Measurements from ENCODE around the gene FBXO41.

Gene FBXO41

GRCh38 chr2:73284296-73285158 is at the start of gene FBXO41:
TSS of gene FBXO41 (minus strand) at chr2:73284478. CDS start at chr2:73269630, 14,848 bp downstream.
- no peak for DNase-seq (ENCODE audit: low spot score)

GRCh38 chr2:73334045-73334444 is 49.8 kb upstream of the FBXO41 start:
- no peak for DNase-seq (ENCODE audit: low spot score)

GRCh38 chr2:73333564-73333963 is 49.3 kb upstream of the FBXO41 start:
- no peak for DNase-seq (ENCODE audit: low spot score)

DNA sequence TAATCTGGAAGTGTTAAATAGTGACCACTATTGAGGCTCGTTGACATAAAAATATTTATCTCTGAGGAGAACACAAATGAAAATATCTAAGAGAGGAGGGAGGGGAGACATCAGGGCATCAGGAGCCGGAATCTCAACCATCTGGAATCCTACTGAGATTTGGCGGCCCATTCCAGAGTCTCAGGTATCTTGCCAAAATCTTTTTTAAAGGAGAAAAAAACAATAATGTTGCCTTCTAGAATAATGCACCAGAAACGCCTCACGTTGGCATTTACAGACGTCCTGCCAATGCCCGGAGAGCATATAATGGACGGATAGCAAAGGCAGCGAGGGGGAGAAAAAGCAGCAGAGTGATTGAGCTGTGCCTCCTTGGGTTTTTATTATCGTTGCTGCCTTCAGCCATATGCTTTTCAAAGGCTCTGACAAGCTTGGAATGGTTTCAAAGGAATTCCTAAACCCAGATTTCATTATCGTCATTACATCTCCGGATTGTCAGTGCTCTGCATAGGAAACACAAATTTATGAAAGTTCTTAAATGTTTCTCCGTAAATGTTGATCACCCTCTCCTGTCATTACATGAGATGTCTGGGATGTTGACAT is 39.9 kb upstream of the FBXO41 start:
- DNase-seq (ENCODE audit: low spot score) = no peak

GRCh38 chr2:73323551-73323950 is 39.3 kb upstream of the FBXO41 start:
- no peak for DNase-seq (ENCODE audit: low spot score)

DNA sequence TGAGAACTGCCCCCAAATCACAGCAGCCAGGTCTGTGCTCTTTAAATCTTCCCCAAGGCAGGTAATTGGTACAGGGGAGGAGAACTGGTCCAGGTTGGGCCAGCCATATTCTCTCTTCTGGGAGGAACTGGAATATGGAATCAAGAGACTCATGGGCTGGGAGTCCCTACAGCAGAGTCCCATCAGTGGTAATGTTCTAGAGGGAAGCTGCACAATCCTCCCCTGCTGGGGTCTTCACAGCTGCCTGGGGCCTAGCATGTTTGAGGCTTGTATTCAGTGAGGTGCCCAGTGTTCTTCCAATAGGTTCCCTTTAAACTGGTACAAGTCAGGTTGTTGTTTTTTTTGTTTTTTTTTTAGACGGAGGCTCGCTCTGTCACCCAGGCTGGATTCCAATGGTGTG is 30.2 kb upstream of the FBXO41 start:
- DNase-seq (ENCODE audit: low spot score) = no peak

DNA sequence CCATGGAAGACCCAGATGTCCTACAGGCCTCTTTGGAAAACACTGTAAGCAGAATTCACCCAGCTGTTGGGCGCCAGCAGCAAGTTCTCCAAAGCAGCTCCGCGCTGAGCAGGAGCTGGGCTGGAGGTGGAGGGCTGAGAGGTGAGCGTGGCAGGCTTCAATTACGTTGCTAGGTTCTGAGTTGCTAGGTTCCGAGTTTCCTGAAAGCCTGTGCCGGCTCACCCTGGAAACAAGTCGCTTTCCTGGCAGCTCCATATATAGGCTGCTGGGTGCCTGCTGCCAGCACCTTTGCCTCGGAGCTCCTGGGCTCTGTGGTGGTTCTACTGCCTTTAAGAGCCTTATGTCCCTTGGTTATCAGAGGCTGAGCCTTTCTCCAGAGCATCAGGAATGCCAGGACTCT is 23.4 kb upstream of the FBXO41 start:
- DNase-seq (ENCODE audit: low spot score) = no peak

DNA sequence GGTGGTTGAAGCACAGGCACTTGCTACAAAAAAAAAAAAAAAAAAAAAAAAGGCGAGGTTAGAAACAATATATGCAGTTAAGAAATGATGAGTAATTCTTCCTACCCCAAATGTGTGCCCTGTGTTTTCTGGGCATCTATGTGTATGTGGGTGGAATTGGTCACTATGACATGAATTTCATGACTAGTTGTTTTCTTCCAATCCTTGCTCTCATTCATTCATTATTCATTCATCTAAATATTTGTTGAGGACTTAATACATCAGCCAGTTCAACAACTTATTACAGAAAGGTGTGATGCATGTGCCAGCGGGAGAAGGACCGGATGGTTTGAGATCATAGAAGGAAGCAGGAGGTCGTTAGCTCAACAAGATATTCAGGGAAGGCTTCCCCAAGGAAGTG is 17.4 kb upstream of the FBXO41 start:
- no peak for DNase-seq (ENCODE audit: low spot score)

DNA sequence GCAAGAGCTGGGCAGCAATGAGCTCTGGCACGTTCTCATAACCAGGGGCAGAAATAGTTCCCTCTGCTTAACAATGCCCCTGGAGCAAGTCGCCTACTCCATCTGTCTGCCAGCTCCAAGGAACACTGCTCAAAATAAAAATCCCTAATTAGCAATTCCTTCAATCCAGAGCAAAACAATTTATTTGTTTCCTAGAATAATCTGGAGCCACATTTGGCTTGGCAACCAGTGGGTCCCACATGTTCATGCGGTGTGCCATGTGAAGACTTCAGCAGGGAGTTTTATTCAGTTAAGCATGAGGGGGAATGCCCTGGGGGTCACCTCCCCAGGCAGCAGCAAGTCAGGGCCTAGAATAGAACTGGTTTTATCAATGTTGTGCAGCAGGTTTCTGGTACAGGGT is 16.6 kb upstream of the FBXO41 start:
- no peak for DNase-seq (ENCODE audit: low spot score)

DNA sequence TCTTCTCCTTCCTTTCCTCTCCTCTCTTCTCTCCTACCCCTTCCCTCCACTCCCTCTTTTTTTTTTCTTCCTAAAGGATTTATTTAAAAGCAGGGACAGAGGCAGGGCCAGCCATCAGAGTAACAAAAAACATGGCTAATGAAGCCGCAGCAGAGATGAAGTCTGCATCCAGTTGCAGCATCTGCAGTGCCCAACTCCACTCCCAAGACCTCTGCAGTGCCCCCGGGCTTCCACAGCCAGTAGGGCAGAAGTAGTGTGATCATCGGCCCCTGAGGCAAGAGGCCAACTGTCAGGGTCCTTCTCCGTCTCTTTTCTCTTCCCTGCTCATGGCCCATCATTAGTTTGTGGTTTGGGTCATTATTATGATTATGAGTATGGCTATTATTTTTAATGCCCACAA is 13.3 kb upstream of the FBXO41 start:
- DNase-seq (ENCODE audit: low spot score) = no peak

GRCh38 chr2:73297151-73297559 is 12.9 kb upstream of the FBXO41 start:
- no peak for DNase-seq (ENCODE audit: low spot score)

DNA sequence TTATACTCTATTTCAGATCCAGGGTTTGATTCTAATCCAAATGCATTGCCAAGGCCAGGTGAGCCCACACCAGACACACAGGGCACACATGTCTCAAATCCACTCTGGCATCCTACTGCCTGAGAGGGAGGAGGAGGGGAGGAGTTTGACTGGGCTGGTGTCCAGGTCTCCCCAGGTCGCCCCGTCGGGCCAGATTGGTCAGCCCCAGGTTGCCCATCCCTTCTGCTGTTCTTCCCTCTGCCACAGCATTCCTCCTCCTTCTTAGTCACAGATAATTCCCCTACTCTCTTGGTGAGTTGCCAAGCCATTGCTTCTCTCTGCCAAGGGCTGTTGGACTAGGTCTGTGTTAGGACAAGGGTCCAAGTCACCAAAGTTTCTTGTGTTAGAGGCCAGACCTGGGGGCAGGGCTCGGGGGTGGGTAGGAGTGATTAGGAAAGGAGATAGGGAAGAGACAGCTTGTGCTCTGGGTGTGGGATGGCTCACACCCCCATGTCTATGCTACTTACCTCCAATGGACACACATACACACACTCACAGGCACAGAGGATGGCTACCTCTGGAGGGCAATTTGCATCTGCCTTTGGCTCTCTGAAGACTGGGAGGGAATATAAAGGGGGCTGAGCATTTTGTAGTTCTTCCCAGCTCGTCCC is 11.6 kb upstream of the FBXO41 start:
- DNase-seq (ENCODE audit: low spot score) = no peak

DNA sequence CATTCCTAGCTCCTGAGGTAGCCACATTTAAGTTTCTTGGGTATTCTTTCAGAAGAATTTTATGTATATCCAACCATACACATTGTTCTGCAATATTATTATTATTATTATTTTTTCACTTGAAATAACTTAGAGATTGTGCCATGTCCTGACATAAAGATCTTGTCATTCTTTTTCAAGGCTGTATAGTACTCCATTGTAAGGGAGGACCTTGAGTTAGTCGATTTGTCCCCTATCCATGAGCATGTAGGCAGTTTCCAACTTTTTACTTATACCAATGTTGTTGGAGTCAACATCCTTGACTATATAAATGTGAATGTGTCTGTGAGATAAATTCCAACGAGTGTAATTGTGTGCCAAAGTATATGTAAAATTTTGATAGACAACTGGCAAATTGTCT is 10.0 kb upstream of the FBXO41 start:
- DNase-seq (ENCODE audit: low spot score) = no peak

- no peak for DNase-seq (ENCODE audit: low spot score)
Observed at GRCh38 chr2:73293534-73294171, 9.4 kb upstream of the FBXO41 start, which contains the start of gene EGR4. TSS of gene EGR4 (minus strand) at chr2:73293548. CDS start at chr2:73293317, 231 bp downstream.

DNA sequence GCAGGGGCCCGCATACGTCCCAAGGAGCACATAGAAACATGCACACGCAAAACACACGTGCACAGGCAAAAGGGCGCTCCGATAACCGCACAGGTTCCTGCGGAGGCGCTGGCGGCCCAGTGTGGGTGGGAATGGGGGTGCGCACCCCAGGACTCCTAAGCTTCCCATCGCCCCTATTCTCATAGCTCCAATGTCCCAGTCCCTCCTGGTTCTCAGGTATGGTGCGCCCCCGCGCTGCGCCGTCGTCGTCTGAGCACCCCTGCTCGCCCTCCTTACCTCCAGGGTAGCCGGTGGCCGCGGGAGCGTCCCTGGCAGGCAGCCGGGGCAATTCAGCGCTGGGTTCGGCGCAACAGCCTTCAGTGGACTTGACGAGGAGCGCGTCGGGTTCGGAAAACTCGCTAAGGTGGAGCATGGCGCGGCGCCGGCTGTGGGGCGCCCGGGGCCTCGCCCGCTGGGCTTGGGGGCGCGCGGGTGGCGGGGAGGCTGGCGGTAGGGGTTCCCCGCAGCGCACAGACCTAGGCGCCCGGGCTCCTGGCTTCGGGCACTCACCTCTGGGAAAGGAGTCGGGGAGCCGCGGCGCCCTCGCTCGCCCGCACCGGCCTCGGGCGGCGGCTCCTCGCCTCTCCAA is 8.7 kb upstream of the FBXO41 start:
- DNase-seq (ENCODE audit: low spot score) = no peak

GRCh38 chr2:73292316-73292905 is 8.1 kb upstream of the FBXO41 start:
- no peak for DNase-seq (ENCODE audit: low spot score)

DNA sequence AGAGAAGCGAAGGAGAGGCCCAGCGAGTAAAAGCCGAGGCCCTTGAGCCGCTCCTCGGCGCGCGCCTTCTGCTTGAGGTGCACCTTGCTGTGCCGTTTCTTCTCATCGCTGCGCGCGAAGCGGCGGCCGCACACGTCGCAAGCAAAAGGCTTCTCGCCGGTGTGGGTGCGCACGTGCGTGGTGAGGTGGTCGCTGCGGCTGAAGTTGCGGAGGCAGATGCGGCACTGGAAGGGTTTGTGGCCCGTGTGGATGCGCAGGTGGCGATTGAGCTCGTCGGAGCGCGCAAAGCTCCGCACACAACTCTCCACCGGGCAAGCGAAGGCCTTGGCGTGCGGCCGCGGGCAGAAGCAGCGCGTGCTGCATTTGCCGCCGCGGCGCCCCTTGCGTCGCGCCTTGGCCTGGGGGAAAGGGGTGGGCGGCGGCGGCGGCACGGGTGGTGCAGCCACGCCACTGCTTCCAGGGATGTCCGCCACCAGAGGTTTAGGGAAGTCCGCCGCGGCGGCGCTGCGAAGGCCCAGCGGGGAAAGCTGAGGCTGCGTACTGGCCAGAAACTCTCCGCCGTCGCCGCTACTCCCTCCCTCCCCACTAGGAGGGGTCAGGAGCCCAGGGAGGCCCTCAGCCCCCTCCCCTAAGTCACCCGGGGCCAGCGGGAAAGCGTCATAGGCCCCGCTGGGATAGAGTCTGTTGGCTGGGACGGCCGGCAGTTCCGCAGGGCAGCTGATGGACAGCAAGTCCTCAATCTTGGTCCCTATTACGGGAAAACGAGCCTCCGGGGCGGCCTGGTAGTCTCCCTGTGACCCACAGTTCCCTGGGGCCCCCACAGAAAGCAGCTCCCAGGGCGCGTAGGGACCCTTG is 7.4 kb upstream of the FBXO41 start:
- DNase-seq (ENCODE audit: low spot score) = no peak

GRCh38 chr2:73291093-73291460 is 6.8 kb upstream of the FBXO41 start:
- DNase-seq (ENCODE audit: low spot score) = no peak

DNA sequence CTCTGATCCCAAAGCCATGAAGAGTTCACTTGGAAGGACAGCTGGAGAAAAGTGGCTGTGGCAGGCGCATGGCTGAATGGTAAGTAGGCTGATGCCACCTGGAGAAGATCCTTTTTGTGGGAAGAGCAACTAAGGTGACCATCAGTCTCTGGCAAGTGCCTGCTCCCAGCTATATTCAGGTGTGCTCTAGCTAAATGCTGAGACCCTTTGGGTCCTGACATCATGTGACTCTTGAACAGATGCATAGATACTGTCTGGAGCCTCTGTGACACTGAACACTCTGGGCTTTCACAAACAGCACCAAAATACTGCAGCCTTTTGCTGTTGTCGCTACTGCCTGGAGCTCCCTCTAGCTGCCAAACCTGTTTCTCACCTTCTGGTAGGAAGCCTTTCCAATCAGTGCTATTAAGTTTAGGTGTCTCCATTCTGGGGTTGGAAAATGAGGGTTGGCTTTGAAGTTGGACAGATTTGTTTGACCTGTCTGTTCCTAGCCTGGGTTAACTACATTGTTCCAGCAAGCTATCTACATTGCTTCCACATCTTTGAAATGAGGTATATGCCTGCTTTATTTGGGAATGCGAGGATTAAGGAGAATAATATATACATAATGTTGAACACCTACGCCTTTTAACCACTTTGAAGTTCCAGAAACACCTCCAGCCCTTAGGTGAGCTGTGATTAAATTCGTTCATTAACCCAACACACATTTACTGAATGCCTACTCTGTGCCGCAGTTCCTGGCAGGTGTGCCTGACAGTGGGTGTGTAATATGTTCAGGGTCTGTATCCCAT is 6.0 kb upstream of the FBXO41 start:
- DNase-seq (ENCODE audit: low spot score) = no peak

DNA sequence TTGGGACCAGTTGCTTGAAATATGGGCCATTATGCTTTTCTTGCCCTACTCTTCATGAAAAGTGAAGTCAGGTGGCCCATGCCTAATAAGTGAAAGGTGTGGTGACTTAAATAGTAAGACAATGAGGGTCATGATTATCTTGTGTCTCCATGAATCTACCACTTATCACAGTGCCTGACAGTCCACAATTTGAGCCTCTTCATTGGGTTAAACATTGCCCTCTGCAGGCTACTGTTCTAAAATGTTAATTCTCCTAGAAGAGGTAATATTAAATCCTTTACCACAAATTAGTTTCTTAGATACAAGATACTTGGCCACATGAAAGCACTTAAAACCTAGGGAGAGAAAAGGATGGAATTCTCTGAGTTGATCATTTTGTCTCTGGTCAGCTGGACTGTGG is 5.0 kb upstream of the FBXO41 start:
- DNase-seq (ENCODE audit: low spot score) = no peak
